HG02571 (cell line): Measurements from ENCODE around the gene TIAM1.

Experiments
- ATAC-seq: cut with Tn5 transposase; IDR thresholded peaks from one replicate; pipeline ENCODE4 v1.9.1; 2021; ENCODE audit warnings: mild to moderate bottlenecking, moderate library complexity; ENCODE audit not compliant: unreplicated experiment

Gene TIAM1

DNA sequence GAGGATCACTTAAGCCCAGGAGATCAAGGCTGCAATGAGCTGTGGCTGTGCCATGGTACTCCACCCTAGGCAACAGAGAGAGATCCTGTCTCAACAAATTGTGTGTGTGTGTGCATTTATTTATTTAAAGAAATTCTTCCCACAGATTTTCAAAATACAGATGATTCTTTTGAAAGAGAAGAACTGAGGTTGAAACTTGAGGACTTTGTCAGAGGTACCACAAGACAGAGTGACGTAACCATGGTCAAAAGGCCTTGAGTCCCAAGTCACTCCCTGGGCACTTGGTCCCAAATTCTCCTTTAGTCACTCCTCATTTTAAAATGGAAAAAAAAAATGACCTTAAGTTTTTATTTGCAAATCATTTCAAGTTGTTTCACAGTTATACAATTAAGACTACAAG is 57.4 kb downstream of the TIAM1 start:
- ATAC-seq, result no peak

DNA sequence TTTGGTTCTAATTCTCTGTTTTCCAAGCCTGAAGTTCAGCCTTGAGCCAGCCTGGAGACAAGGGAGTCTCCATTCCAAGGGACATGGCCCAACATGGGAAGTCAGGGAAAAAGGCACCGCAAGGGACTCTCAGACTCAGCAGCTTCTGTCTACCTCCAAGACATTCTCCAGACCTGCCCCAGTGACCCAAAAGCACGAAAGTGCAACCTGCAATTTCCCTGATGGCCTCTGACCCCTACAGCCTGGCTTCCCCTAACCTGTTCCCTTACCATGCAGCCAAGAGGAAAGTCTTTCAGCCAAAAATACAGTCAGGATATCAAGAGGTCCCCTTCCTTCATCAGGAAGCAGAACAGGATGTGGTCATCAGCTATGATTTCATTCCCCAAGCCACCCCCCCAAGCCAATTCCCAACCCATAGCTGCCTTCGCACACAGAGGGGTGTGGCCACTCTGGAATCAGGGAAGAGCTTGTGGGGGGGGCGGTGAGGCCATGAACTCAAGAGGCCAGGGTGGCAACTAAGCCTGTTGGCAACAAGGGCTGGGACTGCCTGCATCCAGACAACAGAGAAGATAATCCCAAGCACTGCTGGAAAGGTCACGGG is 59.2 kb downstream of the TIAM1 start:
- no peak for ATAC-seq

DNA sequence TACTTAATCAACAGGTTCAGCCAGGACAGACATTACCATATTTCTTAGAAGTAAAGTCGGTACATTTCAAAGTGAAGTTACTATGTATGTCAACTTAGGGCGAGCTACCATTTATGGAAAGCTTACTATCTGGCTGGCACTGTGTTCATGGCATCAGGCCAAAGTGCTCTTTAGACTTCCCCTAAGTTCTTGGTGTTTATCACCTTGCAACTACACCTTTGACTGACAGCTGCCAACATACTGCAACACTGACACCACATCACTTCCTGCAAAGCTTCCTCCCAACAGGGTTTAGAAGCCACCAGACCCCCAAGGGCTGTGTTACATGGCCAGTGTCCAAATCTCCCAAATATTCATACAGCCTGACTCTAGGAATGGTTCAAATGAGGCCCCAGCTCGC is 61.0 kb downstream of the TIAM1 start:
- ATAC-seq, result no peak

DNA sequence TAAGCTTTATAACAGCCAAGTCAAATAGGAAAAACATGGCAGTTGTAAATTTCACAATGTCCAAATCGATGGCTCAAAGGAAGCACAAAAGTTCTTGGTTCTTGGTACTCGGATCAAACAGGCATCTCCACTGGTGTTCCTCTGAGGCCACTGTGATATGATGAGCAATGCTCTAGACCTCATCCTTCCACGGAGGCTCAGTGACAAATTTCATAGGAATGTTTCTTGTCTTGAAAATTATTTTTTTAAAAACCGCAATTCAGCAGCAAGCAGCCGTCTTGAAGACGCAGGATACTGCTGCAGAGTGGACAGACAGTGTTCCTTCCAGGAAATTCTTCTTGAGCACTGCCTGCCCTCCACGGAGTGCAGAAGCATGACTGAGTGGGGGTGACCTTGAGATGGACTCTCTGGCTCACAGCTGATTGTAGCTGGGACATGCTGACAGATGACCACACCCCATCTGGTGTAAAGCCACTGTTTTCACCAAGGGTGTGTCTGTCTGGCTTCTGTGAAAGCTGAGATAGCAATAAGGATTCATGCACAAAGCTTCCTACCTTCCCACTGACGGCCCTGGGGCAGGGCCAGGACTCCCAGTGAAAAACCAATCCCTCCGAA is 61.9 kb downstream of the TIAM1 start:
- no peak for ATAC-seq

DNA sequence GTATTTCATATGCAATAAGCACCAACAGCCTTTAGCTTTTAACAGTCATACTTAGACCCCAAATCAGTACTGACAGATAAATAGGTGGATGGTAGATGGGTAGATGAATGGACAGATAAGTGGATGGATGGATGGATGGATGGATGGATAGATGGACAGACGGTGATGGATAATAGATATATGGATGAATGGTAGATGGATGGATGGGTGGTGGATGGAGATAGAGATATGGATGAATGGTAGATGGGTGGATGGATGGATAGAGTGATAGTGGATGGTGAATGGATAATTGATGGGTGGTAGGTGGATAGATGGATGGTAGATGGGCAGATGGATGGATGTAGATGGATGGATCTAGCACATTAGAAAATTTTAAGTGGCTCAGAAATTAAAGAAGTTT is 62.5 kb downstream of the TIAM1 start:
- no peak for ATAC-seq

DNA sequence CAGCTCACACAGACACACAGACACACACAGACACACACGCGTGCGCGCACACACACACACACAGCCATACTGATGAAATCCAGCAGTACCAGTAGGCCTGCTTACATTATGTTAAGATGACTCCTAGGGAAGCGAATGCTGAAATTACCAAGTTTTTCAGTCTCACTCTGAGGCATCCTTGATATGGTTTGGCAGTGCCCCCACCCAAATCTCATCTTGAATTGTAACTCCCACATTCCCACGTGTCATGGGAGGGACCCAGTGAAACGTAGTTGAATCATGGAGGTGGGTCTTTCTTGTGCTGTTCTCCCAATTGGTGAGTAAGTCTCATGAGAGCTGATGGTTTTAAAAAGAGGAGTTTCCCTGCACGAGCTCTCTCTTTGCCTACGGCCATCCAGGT is 64.1 kb downstream of the TIAM1 start:
- no peak for ATAC-seq

DNA sequence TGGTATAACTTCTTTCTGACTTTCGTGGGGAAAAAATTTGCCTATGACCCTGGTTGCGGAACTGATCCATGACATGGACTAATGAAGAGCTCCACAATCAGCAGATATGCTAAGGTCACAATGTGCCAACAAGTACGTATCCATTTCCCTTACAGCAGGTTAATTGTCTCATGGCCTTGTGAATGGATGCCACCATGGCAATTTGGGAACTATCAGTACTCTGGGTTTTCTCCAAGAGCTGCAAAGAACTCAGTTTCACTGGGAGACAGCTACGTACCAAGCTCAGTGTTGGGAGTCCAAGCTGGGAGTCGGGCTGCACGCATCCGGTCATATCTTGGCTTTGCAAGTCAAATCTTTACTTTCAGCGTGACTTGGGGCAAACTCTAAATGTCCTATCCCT is 64.8 kb downstream of the TIAM1 start:
- no peak for ATAC-seq

DNA sequence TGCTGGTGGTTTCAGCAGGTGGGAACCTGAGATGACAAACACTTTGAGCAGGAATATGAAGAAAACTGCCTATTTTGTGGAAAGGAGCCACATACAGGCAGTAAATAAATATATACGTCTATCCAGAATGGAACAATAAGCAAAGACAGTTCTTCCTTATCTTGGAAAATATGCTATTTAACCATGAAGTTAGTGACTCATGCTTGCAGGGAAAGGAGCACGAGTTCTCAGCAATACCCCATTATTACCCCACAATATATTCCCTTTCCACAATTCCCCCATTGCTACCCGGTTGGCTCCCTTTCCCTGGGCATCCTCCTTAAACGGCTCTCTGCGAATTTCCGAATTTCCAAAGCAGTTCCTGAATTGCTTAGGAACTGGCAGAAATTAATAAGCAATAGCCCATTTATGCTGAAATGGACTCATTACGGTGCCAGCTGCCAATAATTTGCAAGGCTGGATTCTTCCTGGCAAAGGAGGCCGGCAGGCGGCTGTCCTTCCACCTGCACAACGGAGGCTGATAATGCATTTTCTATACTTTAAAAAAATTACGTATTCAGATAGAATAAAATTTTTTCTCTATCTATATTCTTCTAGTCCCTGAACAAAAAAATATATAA is 65.4 kb downstream of the TIAM1 start:
- no peak for ATAC-seq

DNA sequence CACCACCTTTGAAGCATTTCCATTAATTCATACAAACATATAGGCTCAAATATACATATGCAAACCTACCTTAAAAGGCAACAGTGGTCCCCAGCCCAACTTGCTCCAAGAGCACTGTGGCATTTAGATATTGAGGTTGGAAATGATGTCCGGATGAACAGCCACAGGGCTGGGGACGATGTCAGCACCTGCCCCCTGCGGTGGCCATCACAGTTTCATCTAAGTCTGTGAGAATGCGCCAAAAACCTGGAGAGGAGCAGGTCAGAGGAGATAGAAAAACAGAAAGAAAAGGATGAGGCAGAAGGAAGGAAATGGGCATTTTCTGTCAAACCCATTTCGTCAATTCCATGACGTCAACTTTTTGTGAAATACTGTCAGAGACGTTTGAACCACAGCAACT is 67.4 kb downstream of the TIAM1 start:
- ATAC-seq, result no peak

DNA sequence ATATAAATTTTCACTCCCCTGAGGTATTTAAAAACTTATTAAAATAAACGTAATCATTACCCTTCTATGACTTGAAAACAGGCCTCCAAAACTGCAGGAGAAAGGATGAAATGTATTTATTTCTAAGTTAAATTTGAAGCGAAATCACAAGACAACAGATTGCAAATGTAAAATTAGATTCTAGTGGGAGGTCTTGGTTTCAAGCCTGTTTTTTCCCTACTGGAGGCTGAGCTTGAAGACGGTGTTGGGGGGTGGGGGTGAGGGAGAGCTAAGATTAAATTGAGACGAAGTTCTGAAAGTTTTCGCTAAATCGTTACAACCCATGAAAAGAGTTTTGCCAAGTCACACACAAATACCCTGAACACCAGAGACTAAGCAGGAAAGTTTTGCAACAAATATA is 68.2 kb downstream of the TIAM1 start:
- no peak for ATAC-seq

DNA sequence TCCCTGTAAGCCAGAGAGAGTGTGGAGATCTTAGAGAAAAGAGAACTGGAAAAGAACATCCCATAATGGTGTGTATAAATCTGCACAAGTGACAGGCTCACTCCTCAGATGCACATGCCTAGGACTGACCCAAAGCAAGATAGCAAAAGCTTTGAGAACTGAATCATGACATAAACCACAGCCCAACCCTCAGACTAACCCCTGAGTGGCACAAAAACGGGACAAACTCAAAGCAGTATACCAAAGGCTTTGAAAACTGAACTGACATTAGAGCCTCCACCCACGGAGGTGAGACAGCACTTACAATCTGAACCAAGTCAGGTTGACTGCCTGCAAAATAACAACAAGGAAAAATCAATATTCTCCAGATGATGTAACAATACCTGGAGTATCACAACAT is 70.8 kb downstream of the TIAM1 start:
- no peak for ATAC-seq

DNA sequence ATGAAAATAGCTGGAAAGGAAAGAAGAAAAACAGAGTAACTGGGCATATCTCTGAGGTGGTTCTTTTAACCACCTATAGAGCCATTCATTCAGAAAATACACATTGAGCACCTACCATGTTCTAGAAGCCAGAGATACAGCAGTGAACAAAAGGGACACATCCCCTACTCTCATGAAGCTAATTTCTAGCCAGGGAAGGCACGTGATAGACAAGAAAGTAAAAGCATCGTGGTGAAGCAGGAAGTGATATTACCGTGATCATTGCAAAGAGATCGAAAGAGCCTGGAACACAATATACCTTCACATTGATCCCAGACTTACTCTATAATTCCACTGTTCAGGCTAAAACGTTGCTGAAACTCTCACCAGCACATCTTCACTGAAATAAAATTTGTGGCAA is 76.0 kb downstream of the TIAM1 start:
- ATAC-seq, result no peak

DNA sequence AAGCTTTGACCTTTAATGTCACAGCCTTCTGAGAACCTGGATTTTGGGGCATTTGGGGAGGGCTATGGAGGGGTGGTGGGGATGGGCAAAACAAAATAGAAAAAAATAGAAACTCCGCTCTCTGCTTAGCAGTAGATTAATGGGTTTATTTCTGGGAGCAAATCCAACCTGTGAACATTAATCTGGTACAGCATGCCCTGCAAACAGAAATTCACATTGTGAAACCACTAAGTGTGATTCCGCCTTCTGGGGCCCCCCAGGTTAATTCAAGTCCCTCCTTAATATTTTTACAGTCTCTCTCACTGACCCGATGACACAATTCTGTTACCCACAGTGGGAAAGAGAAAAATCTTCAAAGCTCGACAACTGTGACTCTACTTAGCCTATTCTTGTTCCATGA is 76.4 kb downstream of the TIAM1 start:
- ATAC-seq, result no peak

DNA sequence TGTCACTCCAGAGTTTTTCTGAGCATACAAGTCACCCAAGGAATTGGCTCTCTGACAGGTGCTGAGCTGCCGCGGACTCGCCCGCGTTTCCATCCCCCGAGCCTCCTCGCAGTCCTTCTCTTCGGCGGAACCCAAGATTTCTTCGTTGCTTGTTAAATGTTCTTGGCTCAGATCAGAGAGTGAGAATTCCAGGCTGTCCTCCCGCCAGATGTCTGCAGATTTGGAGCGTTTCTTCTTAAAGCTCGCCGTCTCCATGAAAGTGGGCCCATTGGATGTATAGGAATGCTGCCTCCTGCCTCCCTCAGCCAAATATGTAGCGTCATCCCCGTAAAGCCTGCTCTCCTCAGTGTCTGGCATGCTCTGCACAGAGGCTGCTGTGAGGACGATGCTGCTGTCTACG is 77.8 kb downstream of the TIAM1 start:
- no peak for ATAC-seq

DNA sequence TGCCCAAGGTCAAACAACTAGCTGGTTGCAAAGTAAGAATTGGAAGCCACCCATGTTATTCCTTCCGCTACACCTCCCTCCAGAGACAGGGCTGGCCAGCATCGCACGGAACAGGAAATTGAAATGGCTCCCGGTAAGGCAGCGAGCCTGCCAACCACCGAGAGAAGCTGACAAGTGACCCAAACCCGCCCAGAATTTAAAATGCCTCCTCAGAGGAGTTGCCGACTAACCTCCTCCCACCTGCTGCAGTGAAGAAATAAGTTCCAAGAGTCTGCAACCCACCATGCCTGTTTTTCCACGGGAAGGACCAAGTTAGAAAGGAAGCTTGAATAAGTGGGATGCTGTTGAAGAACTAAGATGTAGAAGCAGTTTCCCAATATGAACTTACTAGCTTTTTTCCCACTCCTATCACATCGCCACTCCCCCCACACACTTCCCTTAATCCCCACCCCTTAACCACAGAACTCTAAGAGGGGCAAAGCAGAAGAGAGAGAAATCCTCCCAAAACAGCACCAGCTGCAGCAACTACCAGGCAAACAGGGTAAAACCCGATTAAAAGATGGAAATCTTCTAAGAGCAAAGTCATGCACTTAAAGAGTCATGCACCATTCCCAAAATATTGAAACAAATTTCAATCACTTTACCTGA is 78.6 kb downstream of the TIAM1 start:
- no peak for ATAC-seq

DNA sequence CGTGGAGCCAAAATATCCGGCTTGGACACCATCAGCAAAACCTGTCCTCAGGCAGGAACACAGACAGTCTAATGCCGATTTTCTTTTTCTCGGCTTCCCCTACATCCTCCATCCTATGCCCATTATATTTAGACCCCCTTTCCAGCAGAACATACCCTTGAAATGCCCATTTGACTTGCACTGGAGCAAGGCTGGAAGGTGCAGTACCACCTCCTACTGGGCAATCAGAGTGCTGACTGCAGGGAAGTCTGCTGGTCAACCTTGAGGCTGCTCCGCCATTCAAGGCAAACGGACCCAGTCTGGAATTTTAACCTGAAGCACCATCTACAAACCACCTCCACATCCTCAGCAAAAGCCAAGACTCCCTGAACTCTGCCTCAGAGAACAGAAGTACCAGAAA is 79.5 kb downstream of the TIAM1 start:
- ATAC-seq, result no peak

DNA sequence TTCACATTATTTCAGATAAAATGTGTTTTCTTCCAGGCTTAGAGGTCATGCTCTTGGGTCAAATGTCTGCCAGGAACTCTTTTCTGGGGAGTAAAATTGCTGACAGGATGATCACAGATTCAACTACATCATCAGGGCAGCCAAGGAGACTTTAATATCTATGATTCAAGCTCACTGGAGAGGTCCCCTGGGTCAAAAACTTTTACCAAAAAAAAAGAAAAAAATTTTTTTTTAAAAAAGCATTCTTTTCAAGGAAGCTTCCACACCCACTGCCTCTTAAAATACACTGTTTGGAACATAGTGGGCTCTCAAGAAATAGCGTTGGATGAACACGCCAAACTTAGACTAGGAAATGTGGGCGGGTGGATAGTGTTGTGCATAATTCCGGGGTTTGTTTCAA is 81.3 kb downstream of the TIAM1 start:
- no peak for ATAC-seq

DNA sequence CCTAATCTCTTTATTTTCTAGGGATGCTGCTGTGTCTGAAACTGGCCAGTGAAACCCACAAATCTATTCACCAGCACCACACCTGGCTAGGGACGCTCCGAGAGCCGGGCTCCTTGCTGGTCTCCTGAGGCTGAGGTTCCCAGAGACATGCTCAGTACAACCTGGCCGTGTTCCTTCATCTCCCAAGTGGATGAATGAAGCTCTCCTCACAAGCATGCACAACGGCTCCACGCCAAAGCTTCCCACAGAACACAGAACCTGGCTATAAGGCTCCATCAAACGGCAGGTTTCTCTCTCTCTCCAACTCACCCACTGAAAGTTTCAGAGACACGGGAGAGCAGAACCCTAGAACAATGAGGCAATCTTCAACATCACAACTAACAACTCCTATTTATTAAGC is 82.3 kb downstream of the TIAM1 start:
- no peak for ATAC-seq

DNA sequence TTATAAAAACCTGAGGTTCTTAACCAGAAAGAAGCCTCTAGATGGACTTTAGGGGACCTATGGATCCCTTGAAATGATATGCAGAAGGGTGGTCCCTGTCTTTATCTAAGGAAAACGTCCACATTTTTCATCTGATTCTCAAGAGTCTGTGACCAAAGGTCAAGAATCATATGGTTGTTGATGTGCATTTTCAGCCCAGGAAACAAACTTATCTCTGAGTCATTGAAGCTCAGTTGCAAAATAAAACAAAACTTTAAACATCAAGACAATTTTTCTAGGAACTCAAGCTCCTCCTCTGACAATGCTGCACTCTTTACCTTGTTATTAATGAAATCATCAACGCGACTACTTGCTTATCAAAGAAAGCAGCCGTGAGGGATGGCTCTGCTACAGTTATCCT is 83.3 kb downstream of the TIAM1 start:
- no peak for ATAC-seq

DNA sequence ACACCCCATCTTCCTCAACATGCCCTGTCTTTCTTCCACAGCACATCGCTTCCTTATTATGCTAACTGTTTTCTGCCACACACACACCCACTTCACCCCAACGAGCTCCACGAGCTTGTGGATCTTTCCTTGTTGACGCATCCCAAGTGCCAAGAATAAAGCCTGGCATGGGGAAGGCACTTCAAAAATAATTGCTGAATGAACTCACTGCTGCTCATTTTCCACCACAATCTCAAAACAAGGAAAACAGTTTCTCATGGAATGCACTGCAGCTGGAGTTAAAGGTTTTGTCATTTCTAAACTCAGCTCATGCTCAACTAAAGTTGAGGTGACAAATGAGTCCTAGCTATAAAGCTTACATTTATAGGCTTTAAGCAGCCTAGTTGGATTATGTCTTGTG is 86.0 kb downstream of the TIAM1 start:
- no peak for ATAC-seq

DNA sequence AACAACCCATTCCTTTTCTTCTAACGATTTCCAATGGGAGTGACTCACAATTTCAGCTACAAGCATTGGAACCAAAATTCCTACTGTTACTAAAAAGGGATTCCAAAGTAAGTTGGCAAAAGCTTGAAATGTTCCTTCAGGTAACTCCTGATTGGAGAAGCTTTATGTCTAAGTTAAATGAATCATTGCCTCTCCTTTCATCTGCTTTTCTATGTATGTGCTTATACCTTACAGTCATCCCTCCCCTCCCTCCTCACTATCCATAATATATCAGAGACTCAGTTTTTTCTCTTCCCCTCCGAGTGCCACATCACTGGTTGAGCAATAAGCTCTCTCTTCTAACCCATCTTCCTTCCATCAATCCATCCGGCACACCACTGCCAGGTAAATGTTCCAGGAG is 86.8 kb downstream of the TIAM1 start:
- no peak for ATAC-seq

DNA sequence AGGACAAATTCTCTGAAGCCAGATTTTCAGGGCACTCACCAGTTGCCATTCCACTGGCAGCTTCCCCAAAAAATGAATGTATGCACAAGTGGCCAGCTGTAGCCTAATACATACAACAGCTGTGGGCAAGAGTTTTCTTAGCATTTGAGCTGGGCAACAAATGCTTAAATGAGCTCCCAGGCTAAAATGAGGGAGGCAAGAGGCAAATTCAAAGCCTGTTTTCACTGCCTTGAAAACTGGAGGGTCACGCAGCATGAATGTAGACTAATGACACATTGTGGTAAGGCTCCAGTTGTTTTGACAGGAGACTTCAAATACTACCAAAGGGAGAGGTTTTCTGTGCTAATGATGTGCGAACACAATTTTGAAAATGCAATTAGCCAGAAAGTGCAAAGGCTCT is 88.2 kb downstream of the TIAM1 start:
- no peak for ATAC-seq
